Liver (tissue), 9 donors: ENCODE measurements around the gene SHBG. TPM values are rescaled to one million over a fixed set of nuclear protein-coding genes. Genes with fewer than 3 reads are reported as not detected.
"Not testable (repeated sequence)": the region's sequence is repeated elsewhere in the genome, so short reads cannot be mapped to it uniquely, and the experiment has no call there.

ENCODE experiments used
- DNase-seq: peaks from one replicate; pipeline ENCODE4 v3.0.0-alpha.2; 2017; ENCODE audit warnings: low spot score
- H3K27ac ChIP-seq, 2 donors: one replicate each; pipeline ENCODE4 v1.7.0; 2013; ENCODE audit warnings: inconsistent platforms in 2 of 2, low read length in 2 of 2, control low read depth in 1 of 2, low read depth in 1 of 2, mild to moderate bottlenecking in 1 of 2
- H3K27me3 ChIP-seq, 4 donors: one replicate each; pipeline versions ENCODE4 v1.6.1 to v1.7.0; 2013; ENCODE audit warnings: low read length in 3 of 4, inconsistent platforms in 1 of 4, mild to moderate bottlenecking in 1 of 4, moderate library complexity in 1 of 4; ENCODE audit not compliant: control insufficient read depth in 4 of 4, insufficient read depth in 4 of 4
- H3K36me3 ChIP-seq, 4 donors: one replicate each; pipeline versions ENCODE4 v1.6.1 to v1.7.0; 2013; ENCODE audit warnings: low read length in 3 of 4, mild to moderate bottlenecking in 3 of 4, low read depth in 1 of 4, moderate library complexity in 1 of 4; ENCODE audit not compliant: control insufficient read depth in 4 of 4, insufficient read depth in 3 of 4
- H3K4me1 ChIP-seq, 4 donors: one replicate each; pipeline versions ENCODE4 v1.6.1 to v1.7.0; 2013; ENCODE audit warnings: low read length in 3 of 4, mild to moderate bottlenecking in 3 of 4, moderate library complexity in 1 of 4; ENCODE audit not compliant: control insufficient read depth in 4 of 4, insufficient read depth in 4 of 4
- H3K4me3 ChIP-seq, 3 donors: one replicate each; pipeline versions ENCODE4 v1.6.1 to v1.7.0; 2013; ENCODE audit warnings: low read length in 3 of 3, control low read depth in 1 of 3, low read depth in 1 of 3, mild to moderate bottlenecking in 1 of 3
- H3K9ac ChIP-seq, 2 donors: one replicate each; pipeline ENCODE4 v1.7.0; 2013; ENCODE audit warnings: low read length in 2 of 2, mild to moderate bottlenecking in 2 of 2, moderate library complexity in 2 of 2, control low read depth in 1 of 2, low read depth in 1 of 2
- H3K9me3 ChIP-seq, 4 donors: one replicate each; pipeline versions ENCODE4 v1.6.1 to v1.7.0; 2013; ENCODE audit warnings: low read length in 3 of 4; ENCODE audit not compliant: control insufficient read depth in 4 of 4
- CTCF ChIP-seq: fragments of 150-350 bp; IDR thresholded peaks from 2 replicates; pipeline ENCODE4 v1.5.1; 2017; ENCODE audit warnings: improper control_type of control experiment, low read depth, low read length; ENCODE audit not compliant: missing input control
- FOXA1 ChIP-seq: IDR thresholded peaks from 2 replicates; pipeline ENCODE4 v1.6.1; 2016; ENCODE audit warnings: antibody characterized with exemption
- GABPA ChIP-seq, 2 donors: IDR thresholded peaks in 1 of 2; conservative IDR thresholded peaks in 1 of 2; 2 replicates each; pipeline ENCODE4 v1.6.1; 2016; ENCODE audit warnings: antibody characterized with exemption in 2 of 2, mild to moderate bottlenecking in 1 of 2, moderate library complexity in 1 of 2
- HNF4G ChIP-seq: IDR thresholded peaks from 2 replicates; pipeline ENCODE4 v1.6.1; 2016; ENCODE audit warnings: antibody characterized with exemption
- JUND ChIP-seq, 2 donors: IDR thresholded peaks; 2 replicates each; pipeline ENCODE4 v1.6.1; 2016; ENCODE audit warnings: antibody characterized with exemption in 2 of 2
- NR2F2 ChIP-seq: IDR thresholded peaks from 2 replicates; pipeline ENCODE4 v1.6.1; 2016; ENCODE audit warnings: antibody characterized with exemption
- RAD21 ChIP-seq, 2 donors: IDR thresholded peaks; 2 replicates each; pipeline ENCODE4 v1.6.1; 2016; ENCODE audit warnings: antibody characterized with exemption in 2 of 2, mild to moderate bottlenecking in 2 of 2
- SP1 ChIP-seq: IDR thresholded peaks from 2 replicates; pipeline ENCODE4 v1.6.1; 2018; ENCODE audit warnings: antibody characterized with exemption, mild to moderate bottlenecking
- TAF1 ChIP-seq: conservative IDR thresholded peaks from 2 replicates; pipeline ENCODE4 v1.6.1; 2016; ENCODE audit warnings: antibody characterized with exemption, mild to moderate bottlenecking
- YY1 ChIP-seq: IDR thresholded peaks from 2 replicates; pipeline ENCODE4 v1.6.1; 2016; ENCODE audit warnings: antibody characterized with exemption, mild to moderate bottlenecking
- WGBS: extraction: QIAGEN DNeasy Blood & Tissue Kit; methylation state at CpG from one replicate; pipeline ENCODE4 v1.1.7; 2013; 5-methylcytosine and 5-hydroxymethylcytosine counted together
- polyA plus RNA-seq, 2 donors: library from polyadenylated mRNA; stranded (reverse) in 1 of 2; unstranded in 1 of 2; fragments of 200-250 nt in 1 of 2; fragments of >200 nt in 1 of 2; fragmentation: Nextera tagmentation in 1 of 2; extraction: Ambion mirVana in 1 of 2; gene quantifications; one replicate each; pipeline versions ENCODE4 v1.2.1 to v1.2.3, GENCODE V29; 2013 to 2015
- total RNA-seq, 2 donors: library from RNA; depleted of rRNA; stranded (reverse); fragments of >200 nt; gene quantifications; one replicate each; pipeline ENCODE4 v1.2.3, GENCODE V29; 2014
- TF ChIP-seq, protein P1 (sequence below): IDR thresholded peaks from 2 replicates; pipeline ENCODE4 v1.6.1; 2016; ENCODE audit warnings: antibody characterized with exemption
- TF ChIP-seq, protein P2 (sequence below): IDR thresholded peaks from 2 replicates; pipeline ENCODE4 v1.6.1; 2016; ENCODE audit warnings: antibody characterized with exemption, mild to moderate bottlenecking
- donor health status: healthy.
- donor health status: healthy.
- donor health status: healthy.
- donor health status: healthy.
- donor health status: healthy.

Gene SHBG
- total and polyA plus RNA-seq, 4 donors: 3.5 to 61.6 (median 22.2) TPM

DNA sequence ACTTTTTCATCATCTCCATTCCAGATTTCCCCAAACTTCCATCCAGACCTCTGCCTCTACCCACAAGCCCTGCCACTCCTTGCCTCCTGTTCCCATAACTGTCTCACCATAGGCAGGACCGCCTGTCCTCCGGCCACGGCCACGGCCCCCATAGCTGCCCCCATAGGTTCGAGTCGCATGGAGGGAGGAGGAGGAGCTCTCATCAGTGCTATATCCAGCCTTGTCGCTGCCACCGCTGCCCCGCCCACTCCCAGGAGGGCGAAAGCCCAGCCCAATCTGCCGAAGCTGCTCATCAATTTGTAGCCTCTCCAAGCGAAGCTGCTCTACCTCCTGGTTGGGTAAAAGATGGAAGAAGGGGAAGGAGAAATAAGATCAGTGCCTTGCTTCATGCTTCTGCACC lies 36.6 kb upstream of the SHBG start:
- Histone ChIP-seq H3K27ac (no peak overlapping the region), H3K4me3 (no peak overlapping the region), H3K4me1 (peaks cover 0 to 5% (median 0%) of the 10 kb centered on the region in 4 donors), H3K36me3 (peaks cover 19 to 70% (median 52%) of the 10 kb centered on the region in 4 donors), H3K9ac (no peak overlapping the region), H3K9me3 (no peaks in the 10 kb centered on the region), H3K27me3 (no peaks in the 10 kb centered on the region)
- no peak for TF ChIP-seq GABPA (IDR thresholded peaks at IDR 0.05 in 1 of 2, conservative IDR thresholded peaks at IDR 0.05 in 1 of 2)
- no peak for TF ChIP-seq JUND (IDR thresholded peaks at IDR 0.05)
- TF ChIP-seq RAD21 (IDR thresholded peaks at IDR 0.05): no peak
- TF ChIP-seq SP1: no peak
- no peak for TF ChIP-seq YY1
- TF ChIP-seq NR2F2: no peak
- TF ChIP-seq CTCF: no peak
- no peak for TF ChIP-seq FOXA1
- TF ChIP-seq, protein P1, sequence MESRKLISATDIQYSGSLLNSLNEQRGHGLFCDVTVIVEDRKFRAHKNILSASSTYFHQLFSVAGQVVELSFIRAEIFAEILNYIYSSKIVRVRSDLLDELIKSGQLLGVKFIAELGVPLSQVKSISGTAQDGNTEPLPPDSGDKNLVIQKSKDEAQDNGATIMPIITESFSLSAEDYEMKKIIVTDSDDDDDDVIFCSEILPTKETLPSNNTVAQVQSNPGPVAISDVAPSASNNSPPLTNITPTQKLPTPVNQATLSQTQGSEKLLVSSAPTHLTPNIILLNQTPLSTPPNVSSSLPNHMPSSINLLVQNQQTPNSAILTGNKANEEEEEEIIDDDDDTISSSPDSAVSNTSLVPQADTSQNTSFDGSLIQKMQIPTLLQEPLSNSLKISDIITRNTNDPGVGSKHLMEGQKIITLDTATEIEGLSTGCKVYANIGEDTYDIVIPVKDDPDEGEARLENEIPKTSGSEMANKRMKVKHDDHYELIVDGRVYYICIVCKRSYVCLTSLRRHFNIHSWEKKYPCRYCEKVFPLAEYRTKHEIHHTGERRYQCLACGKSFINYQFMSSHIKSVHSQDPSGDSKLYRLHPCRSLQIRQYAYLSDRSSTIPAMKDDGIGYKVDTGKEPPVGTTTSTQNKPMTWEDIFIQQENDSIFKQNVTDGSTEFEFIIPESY: no peak
- TF ChIP-seq TAF1: no peak
- TF ChIP-seq HNF4G: no peak
- TF ChIP-seq, protein P2, sequence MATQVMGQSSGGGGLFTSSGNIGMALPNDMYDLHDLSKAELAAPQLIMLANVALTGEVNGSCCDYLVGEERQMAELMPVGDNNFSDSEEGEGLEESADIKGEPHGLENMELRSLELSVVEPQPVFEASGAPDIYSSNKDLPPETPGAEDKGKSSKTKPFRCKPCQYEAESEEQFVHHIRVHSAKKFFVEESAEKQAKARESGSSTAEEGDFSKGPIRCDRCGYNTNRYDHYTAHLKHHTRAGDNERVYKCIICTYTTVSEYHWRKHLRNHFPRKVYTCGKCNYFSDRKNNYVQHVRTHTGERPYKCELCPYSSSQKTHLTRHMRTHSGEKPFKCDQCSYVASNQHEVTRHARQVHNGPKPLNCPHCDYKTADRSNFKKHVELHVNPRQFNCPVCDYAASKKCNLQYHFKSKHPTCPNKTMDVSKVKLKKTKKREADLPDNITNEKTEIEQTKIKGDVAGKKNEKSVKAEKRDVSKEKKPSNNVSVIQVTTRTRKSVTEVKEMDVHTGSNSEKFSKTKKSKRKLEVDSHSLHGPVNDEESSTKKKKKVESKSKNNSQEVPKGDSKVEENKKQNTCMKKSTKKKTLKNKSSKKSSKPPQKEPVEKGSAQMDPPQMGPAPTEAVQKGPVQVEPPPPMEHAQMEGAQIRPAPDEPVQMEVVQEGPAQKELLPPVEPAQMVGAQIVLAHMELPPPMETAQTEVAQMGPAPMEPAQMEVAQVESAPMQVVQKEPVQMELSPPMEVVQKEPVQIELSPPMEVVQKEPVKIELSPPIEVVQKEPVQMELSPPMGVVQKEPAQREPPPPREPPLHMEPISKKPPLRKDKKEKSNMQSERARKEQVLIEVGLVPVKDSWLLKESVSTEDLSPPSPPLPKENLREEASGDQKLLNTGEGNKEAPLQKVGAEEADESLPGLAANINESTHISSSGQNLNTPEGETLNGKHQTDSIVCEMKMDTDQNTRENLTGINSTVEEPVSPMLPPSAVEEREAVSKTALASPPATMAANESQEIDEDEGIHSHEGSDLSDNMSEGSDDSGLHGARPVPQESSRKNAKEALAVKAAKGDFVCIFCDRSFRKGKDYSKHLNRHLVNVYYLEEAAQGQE: no peak
- DNase-seq: no peak
- WGBS: 93% methylated on average over 12 of the region's 12 CpGs

DNA sequence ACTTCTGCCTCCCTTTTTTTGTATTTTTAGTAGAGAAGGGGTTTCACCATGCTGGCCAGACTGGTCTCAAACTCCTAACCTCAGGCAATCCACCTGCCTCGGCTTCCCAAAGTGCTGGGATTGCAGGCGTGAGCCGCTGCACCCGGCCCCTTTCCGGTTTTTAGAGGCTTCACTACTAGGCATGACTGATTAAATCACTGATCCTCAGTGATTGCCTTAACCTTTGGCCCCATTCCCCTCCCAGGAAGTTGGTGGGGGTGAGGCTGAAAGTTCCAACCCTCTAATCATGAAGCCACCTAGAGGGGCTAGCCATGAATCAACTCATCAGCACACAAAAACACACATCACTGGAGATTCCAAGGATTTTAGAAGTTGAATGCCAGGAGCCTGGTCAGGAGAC lies 32.4 kb upstream of the SHBG start:
- H3K9me3 ChIP-seq, H3K27ac ChIP-seq, H3K4me3 ChIP-seq, H3K27me3 ChIP-seq, H3K4me1 ChIP-seq, H3K9ac ChIP-seq, DNase-seq: not testable (repeated sequence)
- 69% methylated on average over 5 of the region's 5 CpGs for WGBS
- H3K36me3 ChIP-seq: peaks cover 30 to 81% (median 60%) of the 10 kb centered on the region in 4 donors
